Neural cell (in vitro differentiated cells): ENCODE data around the gene ZNF112. TPM values are rescaled to one million over a fixed set of nuclear protein-coding genes. Genes with fewer than 3 reads are reported as not detected.
"Not testable (repeated sequence)": the region's sequence is repeated elsewhere in the genome, so short reads cannot be mapped to it uniquely, and the experiment has no call there.

Experiments used
- H2AFZ ChIP-seq: fragments of 200-600, 300-800 bp; sonication (generic), shearing (Covaris generic); 2 replicates; pipeline ENCODE4 v1.6.0; 2014; ENCODE audit warnings: low read depth, mild to moderate bottlenecking, antibody characterized with exemption, low read length, moderate library complexity
- H3F3A ChIP-seq: fragments of 200-600 bp; shearing (Covaris generic); 2 replicates; pipeline ENCODE4 v1.6.1; 2016; ENCODE audit warnings: mild to moderate bottlenecking, moderate library complexity, mixed read lengths, antibody characterized with exemption, low read length; ENCODE audit not compliant: insufficient read depth, poor library complexity, severe bottlenecking
- H3K27ac ChIP-seq: fragments of 200-600, 300-800 bp; sonication (generic), shearing (Covaris generic); 2 replicates; pipeline ENCODE4 v1.5.1; 2014; ENCODE audit warnings: mild to moderate bottlenecking, low read length, moderate library complexity
- H3K27me3 ChIP-seq: fragments of 300-800, 200-600 bp; sonication (generic), shearing (Covaris generic); 2 replicates; pipeline ENCODE4 v1.6.0; 2014; ENCODE audit warnings: mild to moderate bottlenecking, low read depth, low read length, moderate library complexity; ENCODE audit not compliant: insufficient read depth
- H3K36me3 ChIP-seq: fragments of 300-800, 200-600 bp; sonication (generic), shearing (Covaris generic); 2 replicates; pipeline ENCODE4 v1.5.1; 2014; ENCODE audit warnings: mild to moderate bottlenecking, antibody characterized with exemption, low read length, moderate library complexity; ENCODE audit not compliant: insufficient read depth
- H3K4me2 ChIP-seq: fragments of 300-800, 200-600 bp; sonication (generic), shearing (Covaris generic); 2 replicates; pipeline ENCODE4 v1.6.0; 2014; ENCODE audit warnings: mild to moderate bottlenecking, low read length
- H3K4me3 ChIP-seq: fragments of 300-800, 200-600 bp; sonication (generic), shearing (Covaris generic); 2 replicates; pipeline ENCODE4 v1.5.1; 2014; ENCODE audit warnings: mild to moderate bottlenecking, low read length, moderate library complexity
- H3K79me2 ChIP-seq: fragments of 200-600 bp; shearing (Covaris generic); replicated peaks from 2 replicates; pipeline ENCODE4 v1.6.0; 2014; ENCODE audit warnings: mild to moderate bottlenecking, low read length, moderate library complexity; ENCODE audit not compliant: insufficient read depth
- H3K9ac ChIP-seq: fragments of 300-800, 200-600 bp; sonication (generic), shearing (Covaris generic); 2 replicates; pipeline ENCODE4 v1.6.1; 2016; ENCODE audit warnings: mild to moderate bottlenecking, low read length, mixed read lengths
- H3K9me2 ChIP-seq: fragments of 200-600 bp; shearing (Covaris generic); 2 replicates; pipeline ENCODE4 v1.6.1; 2016; ENCODE audit warnings: mild to moderate bottlenecking, low read length, mixed read lengths; ENCODE audit not compliant: insufficient read depth
- H3K9me3 ChIP-seq: fragments of 200-600, 300-800 bp; sonication (generic), shearing (Covaris generic); 2 replicates; pipeline ENCODE4 v1.6.1; 2016; ENCODE audit warnings: mild to moderate bottlenecking, mixed run types, low read length, moderate library complexity, mixed read lengths
- H4K20me1 ChIP-seq: fragments of 200-600 bp; shearing (Covaris generic); 2 replicates; pipeline ENCODE4 v1.6.1; 2016; ENCODE audit warnings: mild to moderate bottlenecking, mixed run types; ENCODE audit not compliant: insufficient read depth
- EP300 ChIP-seq: fragments of 450-650 bp; conservative IDR thresholded peaks from 2 replicates; pipeline ENCODE4 v1.6.1; 2014; ENCODE audit warnings: antibody characterized with exemption, mild to moderate bottlenecking, moderate library complexity; ENCODE audit not compliant: poor library complexity, severe bottlenecking
- EZH2 ChIP-seq: fragments of 200-600, 300-800 bp; shearing (Covaris generic), sonication (generic); IDR thresholded peaks from 2 replicates; pipeline ENCODE4 v1.6.1; 2014; ENCODE audit warnings: antibody characterized with exemption, low read length, borderline replicate concordance, mild to moderate bottlenecking; ENCODE audit not compliant: insufficient read depth, poor library complexity, severe bottlenecking
- MXI1 ChIP-seq: fragments of 450-650 bp; conservative IDR thresholded peaks from 2 replicates; pipeline ENCODE4 v1.6.1; 2014; ENCODE audit warnings: antibody characterized with exemption, mild to moderate bottlenecking; ENCODE audit not compliant: poor library complexity, severe bottlenecking
- POLR2AphosphoS5 ChIP-seq: IDR thresholded peaks from 2 replicates; pipeline ENCODE4 v1.6.1; 2012
- RAD21 ChIP-seq: fragments of 450-650 bp; conservative IDR thresholded peaks from 2 replicates; pipeline ENCODE4 v1.6.1; 2014; ENCODE audit warnings: antibody characterized with exemption, mild to moderate bottlenecking, moderate library complexity
- SMC3 ChIP-seq: fragments of 450-650 bp; conservative IDR thresholded peaks from 2 replicates; pipeline ENCODE4 v1.6.1; 2014; ENCODE audit warnings: antibody characterized with exemption, mild to moderate bottlenecking, moderate library complexity; ENCODE audit not compliant: poor library complexity
- TAF1 ChIP-seq: IDR thresholded peaks from 2 replicates; pipeline ENCODE4 v1.6.1; 2012; ENCODE audit warnings: low read depth
- polyA plus RNA-seq: library from polyadenylated mRNA; depleted of rRNA; stranded (reverse); fragments of >200 nt; gene quantifications from 2 replicates; pipeline ENCODE4 v1.2.3, GENCODE V29; 2014
- TF ChIP-seq, protein P1 (sequence below): fragments of 450-650 bp; IDR thresholded peaks from 2 replicates; pipeline ENCODE4 v1.5.1; 2014; ENCODE audit warnings: antibody characterized with exemption, mild to moderate bottlenecking, moderate library complexity; ENCODE audit not compliant: poor library complexity, severe bottlenecking
- TF ChIP-seq, protein P2 (sequence below): IDR thresholded peaks from 2 replicates; pipeline ENCODE4 v1.6.1; 2012; ENCODE audit warnings: borderline replicate concordance

Gene ZNF112
- polyA plus RNA-seq, 1 donor from 2014 or later, result 16.1 TPM

DNA sequence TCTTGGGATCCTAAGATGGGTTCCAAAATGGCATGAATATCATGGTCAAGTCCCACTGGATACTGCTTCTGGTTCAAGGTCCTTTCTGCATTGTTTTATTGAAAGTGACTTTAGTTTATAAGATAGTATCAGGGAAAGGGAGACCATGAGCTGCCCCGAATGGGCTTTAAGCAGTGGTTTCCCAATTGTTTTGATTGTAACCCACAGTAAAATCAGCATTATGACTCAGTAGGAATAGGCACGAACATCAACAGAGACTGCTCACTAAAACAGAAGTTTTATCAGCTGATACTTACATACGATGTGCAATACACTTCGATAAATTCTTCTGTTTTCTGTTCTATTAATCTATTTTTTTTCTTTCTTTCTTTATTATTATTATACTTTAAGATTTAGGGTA is 32.8 kb upstream of the ZNF112 start:
- not testable (repeated sequence) for H3F3A ChIP-seq, H3K27ac ChIP-seq, H3K9ac ChIP-seq, H4K20me1 ChIP-seq, H3K4me3 ChIP-seq, H3K9me2 ChIP-seq, H3K4me2 ChIP-seq, H3K9me3 ChIP-seq, H3K36me3 ChIP-seq, H3K27me3 ChIP-seq, H3K79me2 ChIP-seq, H2AFZ ChIP-seq

DNA sequence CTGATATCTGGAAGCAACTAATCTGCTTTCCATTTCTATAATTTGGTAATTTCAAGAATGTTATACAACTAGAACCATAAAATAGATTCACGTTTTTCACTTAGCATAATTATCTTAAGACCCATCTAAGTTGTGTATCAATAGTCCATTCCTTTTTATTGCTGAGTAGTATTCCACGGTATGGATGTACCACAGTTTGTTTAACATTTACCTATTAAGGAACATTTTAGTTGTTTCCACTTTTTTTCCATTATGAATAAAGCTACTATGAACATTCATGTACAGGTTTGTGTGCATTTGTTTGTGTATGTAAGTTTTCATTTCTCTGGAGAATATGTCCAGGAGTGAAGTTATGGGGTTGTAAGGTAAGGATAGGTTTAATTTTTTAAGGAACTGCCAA is 18.3 kb upstream of the ZNF112 start:
- H3K9me3 ChIP-seq, result peaks cover 4% of the 10 kb centered on the region
- no peaks in the 10 kb centered on the region for H3K27me3 ChIP-seq
- H3K4me3 ChIP-seq, result no peak overlapping the region
- no peaks in the 10 kb centered on the region for H3K9me2 ChIP-seq
- H3K9ac ChIP-seq, result no peak overlapping the region
- no peaks in the 10 kb centered on the region for H3K79me2 ChIP-seq
- H3K27ac ChIP-seq, result no peak overlapping the region
- H4K20me1 ChIP-seq, result no peaks in the 10 kb centered on the region
- H3K4me2 ChIP-seq, result no peak overlapping the region
- no peak overlapping the region for H2AFZ ChIP-seq
- no peak for TF ChIP-seq SMC3
- TF ChIP-seq, protein P1, sequence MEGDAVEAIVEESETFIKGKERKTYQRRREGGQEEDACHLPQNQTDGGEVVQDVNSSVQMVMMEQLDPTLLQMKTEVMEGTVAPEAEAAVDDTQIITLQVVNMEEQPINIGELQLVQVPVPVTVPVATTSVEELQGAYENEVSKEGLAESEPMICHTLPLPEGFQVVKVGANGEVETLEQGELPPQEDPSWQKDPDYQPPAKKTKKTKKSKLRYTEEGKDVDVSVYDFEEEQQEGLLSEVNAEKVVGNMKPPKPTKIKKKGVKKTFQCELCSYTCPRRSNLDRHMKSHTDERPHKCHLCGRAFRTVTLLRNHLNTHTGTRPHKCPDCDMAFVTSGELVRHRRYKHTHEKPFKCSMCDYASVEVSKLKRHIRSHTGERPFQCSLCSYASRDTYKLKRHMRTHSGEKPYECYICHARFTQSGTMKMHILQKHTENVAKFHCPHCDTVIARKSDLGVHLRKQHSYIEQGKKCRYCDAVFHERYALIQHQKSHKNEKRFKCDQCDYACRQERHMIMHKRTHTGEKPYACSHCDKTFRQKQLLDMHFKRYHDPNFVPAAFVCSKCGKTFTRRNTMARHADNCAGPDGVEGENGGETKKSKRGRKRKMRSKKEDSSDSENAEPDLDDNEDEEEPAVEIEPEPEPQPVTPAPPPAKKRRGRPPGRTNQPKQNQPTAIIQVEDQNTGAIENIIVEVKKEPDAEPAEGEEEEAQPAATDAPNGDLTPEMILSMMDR, result no peak
- H3F3A ChIP-seq, result no peaks in the 10 kb centered on the region
- no peaks in the 10 kb centered on the region for H3K36me3 ChIP-seq

DNA sequence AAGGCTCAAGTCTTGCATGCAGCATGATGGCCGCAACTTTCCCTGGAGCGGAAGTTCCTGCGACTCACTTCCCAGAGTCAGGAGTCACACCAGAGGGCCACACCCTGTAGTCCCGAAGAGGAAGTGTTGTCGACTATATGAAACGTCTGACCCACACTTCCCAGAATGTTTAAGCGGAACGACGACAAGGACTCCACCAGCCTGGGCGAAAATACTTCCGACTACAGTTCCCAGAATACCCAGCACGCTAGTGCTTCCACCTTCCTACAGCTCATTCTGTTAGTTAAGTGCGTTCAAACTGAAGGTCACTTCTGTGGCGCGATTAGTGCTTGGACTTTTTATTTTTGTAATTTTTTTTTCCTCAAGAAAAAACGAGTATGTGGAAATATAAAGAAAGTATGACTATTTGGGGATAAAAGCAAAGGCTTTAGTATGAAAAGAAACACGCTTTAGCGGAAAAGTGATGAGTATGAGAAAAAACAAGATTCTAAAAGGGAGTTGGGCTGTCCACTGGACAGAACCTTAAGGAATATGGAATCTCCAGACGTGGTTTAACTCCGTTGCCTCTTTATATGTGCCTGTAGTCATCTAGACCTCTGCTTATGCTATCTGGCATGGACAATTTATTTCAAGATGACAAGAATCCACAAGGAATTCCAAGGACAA is 15.5 kb upstream of the ZNF112 start:
- peaks cover 4% of the 10 kb centered on the region for H3K9me3 ChIP-seq
- TF ChIP-seq EZH2, result no peak
- no peaks in the 10 kb centered on the region for H3F3A ChIP-seq
- H3K4me2 ChIP-seq, result no peak overlapping the region
- H3K9me2 ChIP-seq, result no peaks in the 10 kb centered on the region
- H3K79me2 ChIP-seq, result no peaks in the 10 kb centered on the region
- H4K20me1 ChIP-seq, result no peaks in the 10 kb centered on the region
- no peaks in the 10 kb centered on the region for H3K27me3 ChIP-seq
- H3K4me3 ChIP-seq, result no peak overlapping the region
- no peaks in the 10 kb centered on the region for H3K36me3 ChIP-seq
- H3K27ac ChIP-seq, result no peak overlapping the region
- no peak overlapping the region for H3K9ac ChIP-seq
- H2AFZ ChIP-seq, result no peak overlapping the region

DNA sequence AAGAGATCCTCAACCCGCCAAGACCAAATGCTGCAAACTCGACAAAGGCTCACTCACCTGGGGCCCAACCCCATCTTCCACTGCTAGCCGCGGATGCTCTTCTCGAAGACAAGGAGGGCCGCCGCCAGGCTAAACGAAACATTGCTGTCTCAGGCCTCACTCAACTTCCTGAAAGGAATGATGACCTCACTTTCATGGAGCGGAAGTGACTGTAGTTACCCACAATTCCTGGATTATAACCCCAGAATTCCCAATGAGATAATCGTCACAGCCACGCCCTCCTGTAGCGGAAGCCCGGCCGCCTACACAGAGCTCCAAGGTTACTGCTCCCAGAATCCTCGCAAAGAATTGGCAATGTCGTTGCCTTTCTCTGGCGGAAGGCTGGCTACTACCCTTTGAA is 10.5 kb upstream of the ZNF112 start:
- no peaks in the 10 kb centered on the region for H3F3A ChIP-seq
- no peaks in the 10 kb centered on the region for H3K36me3 ChIP-seq
- H3K9ac ChIP-seq, result no peak overlapping the region
- H3K27me3 ChIP-seq, result no peaks in the 10 kb centered on the region
- H4K20me1 ChIP-seq, result no peaks in the 10 kb centered on the region
- no peak overlapping the region for H3K27ac ChIP-seq
- no peaks in the 10 kb centered on the region for H3K9me3 ChIP-seq
- H3K79me2 ChIP-seq, result no peaks in the 10 kb centered on the region
- H3K4me2 ChIP-seq, result no peak overlapping the region
- TF ChIP-seq TAF1 (no peak), EP300 (no peak), RAD21 (no peak), SMC3 (no peak), EZH2 (no peak), MXI1 (no peak), POLR2AphosphoS5 (no peak)
- TF ChIP-seq, protein P1, result no peak
- TF ChIP-seq, protein P2, sequence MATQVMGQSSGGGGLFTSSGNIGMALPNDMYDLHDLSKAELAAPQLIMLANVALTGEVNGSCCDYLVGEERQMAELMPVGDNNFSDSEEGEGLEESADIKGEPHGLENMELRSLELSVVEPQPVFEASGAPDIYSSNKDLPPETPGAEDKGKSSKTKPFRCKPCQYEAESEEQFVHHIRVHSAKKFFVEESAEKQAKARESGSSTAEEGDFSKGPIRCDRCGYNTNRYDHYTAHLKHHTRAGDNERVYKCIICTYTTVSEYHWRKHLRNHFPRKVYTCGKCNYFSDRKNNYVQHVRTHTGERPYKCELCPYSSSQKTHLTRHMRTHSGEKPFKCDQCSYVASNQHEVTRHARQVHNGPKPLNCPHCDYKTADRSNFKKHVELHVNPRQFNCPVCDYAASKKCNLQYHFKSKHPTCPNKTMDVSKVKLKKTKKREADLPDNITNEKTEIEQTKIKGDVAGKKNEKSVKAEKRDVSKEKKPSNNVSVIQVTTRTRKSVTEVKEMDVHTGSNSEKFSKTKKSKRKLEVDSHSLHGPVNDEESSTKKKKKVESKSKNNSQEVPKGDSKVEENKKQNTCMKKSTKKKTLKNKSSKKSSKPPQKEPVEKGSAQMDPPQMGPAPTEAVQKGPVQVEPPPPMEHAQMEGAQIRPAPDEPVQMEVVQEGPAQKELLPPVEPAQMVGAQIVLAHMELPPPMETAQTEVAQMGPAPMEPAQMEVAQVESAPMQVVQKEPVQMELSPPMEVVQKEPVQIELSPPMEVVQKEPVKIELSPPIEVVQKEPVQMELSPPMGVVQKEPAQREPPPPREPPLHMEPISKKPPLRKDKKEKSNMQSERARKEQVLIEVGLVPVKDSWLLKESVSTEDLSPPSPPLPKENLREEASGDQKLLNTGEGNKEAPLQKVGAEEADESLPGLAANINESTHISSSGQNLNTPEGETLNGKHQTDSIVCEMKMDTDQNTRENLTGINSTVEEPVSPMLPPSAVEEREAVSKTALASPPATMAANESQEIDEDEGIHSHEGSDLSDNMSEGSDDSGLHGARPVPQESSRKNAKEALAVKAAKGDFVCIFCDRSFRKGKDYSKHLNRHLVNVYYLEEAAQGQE, result no peak
- H3K9me2 ChIP-seq, result no peaks in the 10 kb centered on the region
- H3K4me3 ChIP-seq, result no peak overlapping the region
- no peak overlapping the region for H2AFZ ChIP-seq
